CD4-positive, alpha-beta T cell treated with Interleukin-1 beta for 1 hour (primary cell): ENCODE measurements around the gene PTPRS.

Source experiments
- DNase-seq, 2 donors: peaks; one replicate each; pipeline ENCODE4 v3.0.0-alpha.2; 2020 to 2022

PTPRS gene

DNA sequence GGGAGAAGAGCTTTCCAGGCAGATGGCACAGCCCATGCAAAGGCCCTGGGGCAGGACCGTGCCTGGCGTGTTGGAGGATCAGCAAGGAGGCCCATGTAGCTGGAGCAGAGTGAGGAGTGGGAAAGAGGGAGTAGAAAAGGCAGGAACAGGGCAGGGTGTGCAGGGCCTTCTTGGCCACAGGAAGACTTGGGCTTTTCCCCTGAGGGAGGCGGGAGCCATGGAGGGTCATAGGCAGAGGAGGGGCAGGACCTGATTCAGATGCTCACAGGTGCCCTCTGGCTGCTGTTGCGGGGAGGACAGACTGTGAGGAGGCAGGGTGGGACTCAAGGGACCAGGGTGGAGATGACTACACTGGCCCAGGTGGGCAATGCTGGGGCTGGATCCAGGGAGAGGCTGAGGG, 13.8 kb upstream of the PTPRS start:
- DNase-seq, result no peak

DNA sequence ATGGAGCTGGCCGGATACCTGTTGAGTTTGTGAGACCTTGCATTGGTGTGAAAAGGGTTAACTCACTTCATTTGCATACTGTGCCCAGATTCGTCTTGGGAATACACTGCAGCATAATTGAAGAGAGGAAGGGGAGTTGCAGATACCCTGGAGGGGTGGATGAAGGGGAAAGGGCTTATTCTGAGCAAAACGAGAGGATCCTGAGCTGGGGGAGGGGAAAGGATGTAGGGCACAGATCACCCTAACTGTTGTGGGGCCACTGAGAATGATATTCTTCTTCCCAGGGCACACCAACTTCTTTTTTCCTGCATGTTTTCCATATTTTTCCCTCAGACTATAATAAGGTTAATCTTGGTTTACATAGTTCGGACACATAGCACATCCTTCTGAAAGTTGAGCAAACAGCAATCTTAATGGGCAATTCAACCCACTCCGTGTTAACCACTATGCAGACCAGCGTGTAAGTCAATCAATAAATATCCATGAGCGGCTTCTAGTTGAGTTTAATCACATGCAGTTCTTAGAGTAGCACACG, 11.7 kb upstream of the PTPRS start:
- DNase-seq, result no peak

DNA sequence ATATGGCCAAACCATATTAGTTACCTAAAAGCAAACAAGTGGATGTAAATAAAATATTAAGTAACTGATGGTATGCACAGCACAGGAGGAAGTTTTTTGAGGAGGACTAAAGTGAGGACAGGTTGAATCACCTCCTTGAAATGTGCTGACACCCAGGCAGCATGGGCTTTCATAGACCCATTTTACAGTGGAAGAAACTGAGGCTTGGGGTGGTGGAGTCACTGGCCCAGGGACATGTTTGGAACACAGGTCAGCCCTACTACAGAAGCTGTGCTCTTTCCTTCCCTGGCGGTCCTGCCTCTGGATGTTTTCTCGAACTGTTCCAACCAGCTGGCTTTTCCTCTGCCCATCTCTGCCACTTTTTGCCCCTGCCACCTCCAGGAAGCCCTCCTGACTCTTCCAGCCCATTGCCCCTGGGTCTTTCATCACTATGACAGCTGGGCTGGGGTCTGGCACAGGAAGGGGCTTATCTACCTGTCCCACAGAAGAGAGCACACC, 11.2 kb upstream of the PTPRS start:
- no peak for DNase-seq

DNA sequence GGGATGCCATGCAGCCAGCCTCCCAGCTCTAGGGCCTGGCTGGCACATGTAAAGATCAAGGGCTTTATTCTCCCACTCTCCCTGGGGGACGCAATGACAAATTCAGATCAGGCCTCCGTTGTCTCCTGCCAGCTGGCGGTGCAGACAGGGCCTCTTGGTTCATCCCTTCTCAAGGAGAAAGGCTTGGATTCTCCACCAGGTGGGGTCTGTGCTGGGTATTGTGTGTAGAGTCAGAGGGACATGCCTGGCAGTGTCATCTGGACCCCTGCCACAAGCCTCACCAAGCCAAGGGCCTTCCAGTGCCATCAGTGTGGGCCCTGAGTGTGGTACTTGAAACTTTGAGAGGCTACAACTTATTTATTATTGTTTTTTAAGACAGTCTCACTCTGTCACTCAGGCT, 8.4 kb upstream of the PTPRS start:
- no peak for DNase-seq

DNA sequence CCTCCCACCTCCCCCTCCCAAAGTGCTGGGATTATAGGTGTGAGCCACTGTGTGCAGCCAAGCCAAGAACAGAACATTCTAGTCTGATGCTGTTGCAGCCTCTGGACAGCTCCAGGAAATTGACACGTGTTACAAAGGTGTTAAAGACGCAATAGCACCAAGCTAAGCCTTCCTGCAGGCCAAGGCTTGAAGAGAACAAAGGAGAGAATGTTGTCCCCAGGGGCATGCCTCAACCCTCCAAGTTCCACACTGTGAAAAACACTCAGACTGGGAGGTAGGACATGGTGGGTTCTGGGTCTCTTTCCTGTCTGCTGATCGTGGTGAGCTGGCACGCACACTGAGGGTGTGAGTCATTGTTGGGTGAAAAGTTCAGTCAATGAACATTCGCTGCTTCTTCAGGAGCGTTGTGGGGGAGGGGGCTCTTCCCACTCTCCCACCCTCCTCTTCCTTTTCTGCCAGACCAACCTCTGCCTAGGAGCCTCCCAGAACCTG, 5.3 kb upstream of the PTPRS start:
- DNase-seq, result no peak

DNA sequence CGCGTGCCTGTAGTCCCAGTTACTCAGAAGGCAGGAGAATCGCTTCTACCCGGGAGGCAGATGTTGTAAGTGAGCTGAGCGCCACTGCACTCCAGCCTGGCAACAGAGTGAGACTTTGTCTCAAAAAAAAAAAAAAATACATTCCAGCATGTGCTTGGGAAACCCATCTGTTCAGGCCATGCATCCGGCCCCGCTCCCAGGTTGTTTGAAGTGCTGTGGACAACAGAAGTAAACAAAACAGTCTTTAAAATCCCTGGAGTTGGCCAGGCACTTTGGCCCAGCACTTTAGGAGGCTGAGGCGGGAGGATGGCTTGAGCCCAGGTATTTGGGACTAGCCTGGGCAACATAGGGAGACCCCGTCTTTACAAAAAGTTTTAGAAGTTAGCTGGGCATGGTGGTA, 3.2 kb upstream of the PTPRS start:
- no peak for DNase-seq

DNA sequence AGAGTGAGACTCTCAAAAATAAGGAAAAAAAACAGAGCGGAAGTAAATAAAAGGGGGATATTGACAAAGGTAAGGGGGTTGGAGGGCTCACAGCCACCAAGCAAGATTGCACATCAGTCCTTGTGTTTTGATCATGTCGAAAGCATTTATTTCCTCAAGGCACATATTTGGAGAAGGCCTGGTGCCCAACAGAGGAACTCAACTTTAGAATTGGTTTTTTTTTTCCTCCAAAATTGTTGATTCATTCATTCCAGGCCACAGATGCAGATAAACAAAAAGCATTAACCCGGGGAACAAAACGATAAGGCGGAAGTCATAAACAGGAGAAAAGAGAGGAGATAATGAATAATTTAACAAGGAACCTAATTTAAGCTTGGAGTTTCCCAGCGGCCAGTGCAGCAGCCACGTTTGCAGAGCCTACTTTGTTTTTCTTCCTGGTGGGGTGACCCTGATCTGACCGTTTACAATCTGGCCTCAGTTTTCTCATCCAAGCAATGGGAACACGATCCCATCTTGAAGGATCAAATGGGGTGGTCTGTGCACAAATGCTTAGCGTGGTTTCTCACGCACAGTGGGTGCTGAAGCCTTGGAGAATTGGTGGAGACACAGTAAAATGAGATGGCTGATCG, 2.1 kb upstream of the PTPRS start:
- no peak for DNase-seq

DNA sequence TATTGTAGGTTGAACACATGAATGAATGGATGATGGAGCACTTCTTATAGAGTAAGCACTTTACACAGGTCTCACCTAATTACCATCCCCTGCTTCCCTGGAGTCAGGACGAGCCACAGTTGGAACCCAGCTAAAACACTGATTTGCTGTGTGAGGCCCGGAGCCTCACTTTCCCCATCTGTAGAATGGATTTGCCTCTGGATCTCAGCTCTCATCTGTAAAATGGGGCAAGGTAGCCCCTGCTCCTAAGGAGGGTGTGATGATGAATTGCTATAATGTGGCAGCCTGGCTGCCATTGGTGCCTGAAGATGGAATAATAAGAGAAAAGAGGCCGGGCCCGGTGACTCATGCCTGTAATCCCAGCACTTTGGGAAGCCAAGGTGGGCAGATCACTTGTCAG, 1.4 kb upstream of the PTPRS start:
- DNase-seq, result no peak

DNA sequence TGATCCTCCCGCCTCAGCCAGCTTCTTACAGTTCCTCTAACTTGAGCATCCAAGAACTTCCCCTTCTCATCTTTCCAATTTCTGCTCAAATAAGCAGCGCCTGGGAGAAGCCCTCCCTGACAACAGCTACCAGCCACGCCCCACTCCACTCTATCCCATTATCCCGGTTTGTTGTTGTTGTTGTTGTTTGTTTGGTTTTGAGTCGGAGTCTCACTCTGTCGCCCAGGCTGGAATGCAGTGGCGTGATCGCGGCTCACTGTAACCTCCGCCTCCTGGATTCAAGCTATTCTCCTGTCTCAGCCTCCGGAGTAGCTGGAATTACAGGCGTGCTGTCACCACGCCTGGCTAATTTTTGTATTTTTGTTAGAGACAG, 822 bp upstream of the PTPRS start:
- DNase-seq, result no peak

DNA sequence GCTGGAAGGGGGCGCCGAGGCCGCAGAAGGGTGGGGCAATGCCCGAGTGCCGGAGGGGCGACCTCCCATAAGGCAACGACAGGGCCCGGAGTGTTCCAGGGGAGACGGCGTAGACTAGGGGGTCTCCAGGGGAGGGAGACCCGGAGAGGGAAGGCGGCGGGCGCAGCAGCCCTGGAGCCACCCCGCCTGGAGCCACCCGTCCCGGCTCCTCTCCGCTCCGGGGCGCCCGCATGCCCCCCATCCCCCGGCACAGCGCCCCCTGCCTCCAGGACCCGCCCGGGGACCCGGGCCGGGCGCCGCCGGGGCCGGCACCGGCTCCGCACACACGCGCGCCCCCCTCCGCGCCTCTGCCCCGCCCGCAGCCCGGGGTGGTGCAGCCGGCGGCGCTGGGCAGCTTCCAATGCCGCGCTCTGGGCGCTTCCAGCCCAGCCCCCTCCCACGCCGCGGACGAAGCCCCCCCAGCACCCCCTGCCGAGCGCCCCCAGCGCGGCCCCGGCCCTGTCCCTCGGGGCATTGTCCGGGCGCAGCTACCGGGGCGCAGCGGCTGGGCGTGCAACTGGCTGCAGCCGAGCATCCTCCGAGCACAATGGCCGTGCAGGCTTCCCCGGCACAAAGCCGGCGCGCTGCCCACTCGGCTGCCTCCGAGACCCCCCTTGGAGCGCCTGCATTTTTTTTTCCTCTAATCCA, 519 bp downstream of the PTPRS start:
- no peak for DNase-seq

DNA sequence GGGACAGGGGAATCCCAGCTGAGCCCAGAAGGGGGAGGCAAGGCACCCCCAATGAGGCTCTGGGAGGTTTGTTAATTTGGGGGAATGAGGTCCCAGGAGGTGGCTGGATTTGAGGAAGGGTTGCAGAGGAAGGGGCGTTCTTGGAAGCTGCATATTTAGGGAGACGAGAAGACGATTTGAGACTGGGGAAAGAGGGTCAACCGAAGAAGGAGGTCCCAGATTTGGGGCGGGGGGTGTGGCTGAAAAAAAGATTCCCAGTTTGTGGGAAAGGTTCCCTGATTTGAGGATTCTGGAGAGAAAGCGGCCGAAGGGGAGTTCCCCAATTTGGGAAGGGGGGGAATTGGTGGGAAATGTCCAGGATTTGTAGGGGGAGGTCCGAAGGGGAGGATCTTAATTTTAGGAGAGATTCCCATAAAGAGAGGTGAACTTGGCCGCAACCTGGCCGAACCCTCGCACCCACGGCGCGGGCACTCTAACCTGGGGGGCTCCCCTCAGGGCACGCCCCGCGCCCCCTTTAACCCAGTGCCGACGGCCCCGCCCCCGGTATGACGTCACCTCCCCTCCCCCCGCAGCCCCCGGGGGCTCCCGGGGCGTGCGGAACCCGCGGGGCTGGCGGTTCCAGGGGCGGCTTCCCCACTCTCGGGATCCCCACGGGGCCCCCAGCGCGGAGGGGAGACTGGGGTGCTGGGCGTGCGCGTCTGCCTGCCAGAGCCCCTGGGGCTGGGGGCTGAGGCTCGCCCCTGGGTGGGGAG, 1.2 kb downstream of the PTPRS start:
- no peak for DNase-seq

DNA sequence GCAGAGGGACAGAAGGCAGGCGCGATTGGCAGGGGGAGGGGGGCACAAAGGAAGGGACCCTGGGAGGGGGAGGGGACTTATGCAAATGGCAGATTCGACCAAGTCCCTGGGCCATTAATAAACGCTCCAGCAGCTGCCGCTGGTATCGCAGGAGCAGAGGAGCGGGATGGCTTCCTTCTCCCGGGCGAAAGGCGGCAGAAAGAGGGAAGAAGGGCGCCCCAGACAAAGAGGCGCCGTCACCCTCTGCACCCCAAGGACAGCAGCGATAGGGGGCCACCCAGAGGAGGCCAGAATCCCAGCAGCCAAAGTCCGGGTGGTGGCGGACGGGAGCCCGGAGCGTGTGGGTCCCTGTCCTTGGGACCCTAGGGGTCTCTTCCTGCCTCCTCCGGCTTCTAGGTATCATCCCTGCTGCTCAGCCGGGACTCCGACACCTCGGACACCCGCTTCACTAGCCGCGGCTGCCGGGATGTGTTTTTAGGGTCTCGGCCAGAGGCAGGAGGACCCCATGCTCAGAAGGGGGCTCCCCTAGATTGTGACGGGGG, 1.9 kb downstream of the PTPRS start:
- no peak for DNase-seq

DNA sequence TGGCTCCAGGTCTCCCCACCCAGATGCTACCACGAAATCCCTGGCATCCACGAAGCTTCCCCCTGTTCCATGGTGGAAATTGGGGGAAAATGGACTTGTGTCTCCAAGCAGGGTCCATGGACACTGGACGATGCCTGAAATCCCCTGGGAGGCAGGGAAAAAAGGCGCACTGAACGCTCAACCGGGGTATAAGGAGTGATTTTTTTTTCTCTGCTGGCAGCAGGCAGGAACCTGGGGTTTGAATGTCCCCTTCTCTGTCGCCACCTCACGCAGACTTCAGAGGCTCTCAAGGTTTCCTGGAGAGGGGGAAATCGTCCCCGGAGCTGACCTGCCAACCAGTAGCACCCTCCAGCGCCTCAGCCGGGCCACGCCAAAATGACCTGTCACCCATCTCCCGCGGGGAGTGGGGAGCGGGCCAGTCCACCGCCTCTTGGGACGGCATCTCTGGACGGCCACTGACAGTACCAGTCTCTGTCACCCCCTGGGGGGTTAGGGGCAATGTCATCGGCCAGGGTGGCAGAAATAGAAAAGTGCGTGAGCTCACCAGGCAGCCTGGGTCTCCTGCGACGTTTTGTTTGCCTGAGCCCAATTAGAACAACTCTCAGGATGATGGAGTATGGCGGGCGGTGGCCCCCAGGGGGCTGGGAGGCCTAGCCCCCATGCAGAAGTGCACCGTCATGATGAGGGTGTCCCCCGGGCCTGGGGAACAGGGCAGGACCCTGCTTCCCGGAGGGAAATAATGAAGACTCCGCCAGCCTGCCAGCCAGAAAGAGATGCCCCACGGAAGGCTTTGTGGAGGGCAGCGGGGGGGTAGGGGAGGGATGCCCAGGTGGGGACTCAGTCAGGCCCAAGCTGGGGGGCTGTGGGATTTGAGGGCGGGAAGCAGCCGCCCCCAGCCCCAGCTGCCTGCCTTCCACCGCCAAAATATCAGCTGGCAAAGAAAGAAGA, 2.6 kb downstream of the PTPRS start:
- no peak for DNase-seq

DNA sequence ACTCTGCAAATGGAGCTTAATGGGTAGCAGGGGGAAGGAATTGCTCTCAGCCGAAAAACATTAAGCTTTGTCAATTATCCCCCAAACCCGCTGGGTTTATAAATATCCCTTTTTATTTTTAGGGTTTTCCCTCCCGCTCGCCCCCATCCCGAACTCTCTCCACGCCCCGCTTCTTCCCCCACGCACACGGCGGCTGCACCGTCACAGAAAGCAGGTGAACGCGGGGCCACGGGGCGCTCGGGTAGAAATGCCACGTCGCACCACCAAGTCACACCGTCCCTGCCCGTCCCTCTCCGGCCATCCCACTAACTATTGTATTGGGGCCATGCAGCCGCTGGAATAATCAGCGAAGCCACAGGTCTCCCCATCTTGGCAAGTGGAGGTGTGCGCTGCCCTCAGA, 3.5 kb downstream of the PTPRS start:
- DNase-seq, result no peak

DNA sequence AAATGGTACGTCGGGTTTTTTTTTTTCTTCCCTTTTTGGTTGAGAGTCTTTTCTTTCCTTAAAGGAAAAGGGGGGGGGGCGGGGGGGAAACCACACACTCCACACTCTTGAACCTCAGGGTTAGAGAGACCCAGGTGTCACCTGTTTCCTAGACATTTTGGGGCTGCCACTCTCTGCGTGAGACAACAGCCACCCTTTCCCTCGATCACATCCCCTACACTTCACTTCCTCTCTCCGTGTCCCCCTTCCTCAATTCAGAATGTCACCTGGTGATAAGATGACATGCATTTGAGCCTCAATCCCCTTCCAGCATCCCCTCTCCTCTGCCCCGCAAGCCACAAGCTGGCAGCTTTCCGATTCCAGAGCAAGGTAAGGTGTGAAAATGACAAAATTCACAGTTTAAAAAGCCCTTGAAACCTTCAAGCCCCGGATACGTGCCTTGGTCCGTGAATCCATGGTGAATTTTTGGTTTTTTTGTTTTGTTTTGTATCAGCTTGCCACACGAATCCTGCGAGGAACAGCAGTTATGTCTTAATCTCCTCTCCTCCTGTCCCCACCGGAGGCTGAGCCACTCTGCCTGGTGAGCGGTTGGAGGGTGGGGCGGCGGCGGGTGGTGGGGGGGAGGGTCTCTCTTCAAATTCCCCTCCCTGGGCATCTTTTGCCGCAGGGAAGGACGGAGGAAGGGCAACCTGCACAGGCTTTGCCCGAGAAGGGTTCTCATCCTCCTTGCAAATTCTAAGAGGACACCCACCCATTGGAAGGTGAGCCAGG, 4.2 kb downstream of the PTPRS start:
- no peak for DNase-seq

DNA sequence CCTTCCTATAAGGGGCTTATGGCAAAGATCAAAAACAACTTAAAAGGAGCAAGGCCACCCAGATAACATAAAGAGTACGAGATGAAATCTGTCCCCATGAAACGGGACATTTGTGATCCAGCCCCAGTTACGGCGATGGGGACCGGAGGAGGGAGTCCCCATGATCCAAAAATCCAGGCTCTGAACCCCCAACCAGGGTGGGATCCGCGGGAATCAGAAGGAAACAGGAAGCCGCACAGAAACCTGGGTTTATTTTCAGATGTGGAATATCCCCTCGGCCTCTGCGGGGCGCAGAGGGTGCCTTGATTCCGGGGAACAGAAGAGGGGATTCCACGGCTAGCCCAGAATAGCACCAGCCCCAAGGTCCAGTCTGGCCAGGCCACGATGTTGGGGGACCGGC, 5.0 kb downstream of the PTPRS start:
- no peak for DNase-seq

DNA sequence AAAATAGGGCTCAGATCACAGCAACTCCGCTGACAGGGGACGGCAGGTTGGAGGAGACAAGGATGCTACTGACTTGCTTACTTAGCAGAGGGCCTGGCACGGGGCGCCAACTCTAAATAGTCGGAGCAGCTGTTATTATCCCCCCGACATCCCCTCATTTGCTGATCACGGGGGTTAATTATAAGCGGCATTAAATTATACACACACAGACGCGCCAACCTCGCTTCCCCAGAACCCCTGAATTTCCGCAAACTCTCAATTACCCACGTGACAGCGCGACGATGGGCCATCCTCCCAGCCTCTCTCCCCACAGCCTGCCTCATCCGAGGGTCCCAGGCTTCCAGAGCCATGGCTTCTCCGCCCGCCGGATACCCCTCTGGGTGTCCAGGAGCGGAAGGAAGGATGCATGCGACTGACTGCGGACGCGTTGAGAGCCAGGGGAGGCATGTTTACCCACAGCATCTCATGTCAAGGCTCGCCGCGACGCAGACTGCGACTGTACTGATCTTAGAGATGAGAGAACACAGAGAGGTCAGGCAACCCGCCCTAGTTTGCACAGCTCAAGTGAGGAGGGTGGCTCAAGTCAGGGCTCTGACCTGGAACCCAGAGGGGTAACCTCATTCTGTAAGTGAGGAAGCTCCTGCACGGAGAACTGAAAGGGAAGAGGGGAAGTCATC, 5.7 kb downstream of the PTPRS start:
- no peak for DNase-seq

DNA sequence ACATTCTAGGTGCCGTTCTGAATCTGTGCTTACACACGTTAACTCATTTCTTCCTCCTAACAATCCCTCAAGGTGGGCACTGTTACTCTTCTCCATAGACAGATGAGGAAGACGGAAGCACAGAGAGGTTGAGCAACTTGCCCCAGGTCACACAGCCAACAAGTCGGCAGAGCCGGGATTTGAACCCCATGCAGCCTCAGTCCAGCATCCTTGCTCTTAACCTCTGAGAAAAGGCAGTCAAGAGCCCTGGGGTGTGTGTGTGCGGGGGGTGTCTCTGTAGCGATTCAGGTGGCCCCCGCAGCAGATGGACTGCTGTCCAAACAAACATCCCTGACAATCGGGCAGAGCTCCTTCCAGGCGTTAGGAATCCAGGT, 6.3 kb downstream of the PTPRS start:
- DNase-seq, result no peak

DNA sequence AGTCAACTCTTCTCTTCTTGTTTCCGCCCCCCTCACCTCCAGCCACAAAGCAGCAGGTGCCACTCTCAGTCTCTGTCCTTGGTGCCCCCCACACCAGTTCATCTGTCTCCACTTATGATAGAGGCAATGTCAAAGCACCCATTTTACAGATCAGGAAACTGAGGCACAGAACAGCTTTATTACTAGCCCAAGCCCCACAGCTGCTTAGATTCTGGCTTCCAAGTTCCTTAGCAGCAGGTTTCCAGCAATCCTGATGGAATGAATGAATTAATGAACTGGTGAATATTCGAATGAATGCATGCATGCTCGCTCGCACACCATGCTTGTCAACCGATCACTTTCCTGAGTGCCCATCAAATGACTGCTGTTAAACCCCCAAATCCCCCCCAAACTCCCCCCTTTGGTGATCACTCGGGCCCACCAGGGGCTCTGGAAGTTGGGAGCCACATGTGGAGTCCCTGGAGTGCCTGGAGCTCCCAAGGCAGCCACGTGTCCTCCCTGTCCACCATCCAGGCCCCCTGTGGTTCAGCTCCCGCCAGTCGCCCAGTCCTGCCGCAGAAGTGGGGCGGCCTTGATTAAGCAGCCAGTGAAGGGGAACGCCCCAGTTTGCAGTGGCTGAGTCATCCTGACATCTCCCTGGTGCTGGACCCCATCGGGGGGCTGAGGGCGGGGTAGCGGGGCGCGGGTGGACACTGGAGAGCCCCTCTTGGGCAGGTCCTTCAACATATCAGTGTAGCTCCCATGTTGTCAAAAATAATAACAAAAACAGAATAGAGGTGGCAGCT, 6.8 kb downstream of the PTPRS start:
- DNase-seq, result no peak

DNA sequence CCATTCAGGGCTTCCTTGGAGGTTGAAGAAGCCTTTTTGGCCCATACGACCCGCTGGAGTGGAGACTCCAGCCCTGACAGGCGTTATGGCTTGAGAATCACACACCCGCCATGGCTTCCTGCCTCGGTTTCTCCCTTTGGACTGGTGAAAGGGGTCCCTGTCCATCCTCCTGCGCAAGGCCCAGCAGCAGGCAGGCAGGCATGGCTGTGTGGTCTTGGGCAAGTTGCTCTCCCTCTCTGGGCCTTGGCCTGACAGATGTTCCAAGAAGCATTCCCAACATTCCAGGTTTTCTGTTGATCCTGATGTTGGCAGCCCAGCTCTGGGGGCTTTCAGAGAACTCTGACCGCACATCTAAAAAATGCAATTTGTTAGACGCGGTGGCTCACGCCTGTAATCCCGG, 8.1 kb downstream of the PTPRS start:
- no peak for DNase-seq
